ENCODE results near the gene CHD9.

DNA sequence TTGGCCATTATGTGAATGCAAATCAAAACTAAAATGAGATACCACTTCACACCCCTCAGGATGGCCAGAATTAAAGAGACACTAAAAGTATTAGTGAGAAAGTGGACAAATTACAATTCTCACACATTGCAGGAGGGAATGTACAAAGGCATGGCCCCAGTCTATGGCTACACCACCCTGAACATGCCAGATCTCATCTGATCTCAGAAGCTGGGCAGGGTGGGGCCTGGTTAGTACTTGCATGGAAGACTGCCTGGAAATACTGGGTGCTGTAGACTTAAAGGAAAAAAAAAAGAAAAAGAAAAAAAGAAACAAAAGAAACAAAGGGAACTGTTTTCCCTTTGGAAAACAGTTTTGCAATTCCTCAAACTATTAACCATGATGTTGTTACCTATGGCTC, 282.5 kb downstream of the CHD9 start:
- TF ChIP-seq, protein P1, sequence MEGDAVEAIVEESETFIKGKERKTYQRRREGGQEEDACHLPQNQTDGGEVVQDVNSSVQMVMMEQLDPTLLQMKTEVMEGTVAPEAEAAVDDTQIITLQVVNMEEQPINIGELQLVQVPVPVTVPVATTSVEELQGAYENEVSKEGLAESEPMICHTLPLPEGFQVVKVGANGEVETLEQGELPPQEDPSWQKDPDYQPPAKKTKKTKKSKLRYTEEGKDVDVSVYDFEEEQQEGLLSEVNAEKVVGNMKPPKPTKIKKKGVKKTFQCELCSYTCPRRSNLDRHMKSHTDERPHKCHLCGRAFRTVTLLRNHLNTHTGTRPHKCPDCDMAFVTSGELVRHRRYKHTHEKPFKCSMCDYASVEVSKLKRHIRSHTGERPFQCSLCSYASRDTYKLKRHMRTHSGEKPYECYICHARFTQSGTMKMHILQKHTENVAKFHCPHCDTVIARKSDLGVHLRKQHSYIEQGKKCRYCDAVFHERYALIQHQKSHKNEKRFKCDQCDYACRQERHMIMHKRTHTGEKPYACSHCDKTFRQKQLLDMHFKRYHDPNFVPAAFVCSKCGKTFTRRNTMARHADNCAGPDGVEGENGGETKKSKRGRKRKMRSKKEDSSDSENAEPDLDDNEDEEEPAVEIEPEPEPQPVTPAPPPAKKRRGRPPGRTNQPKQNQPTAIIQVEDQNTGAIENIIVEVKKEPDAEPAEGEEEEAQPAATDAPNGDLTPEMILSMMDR (IDR thresholded peaks at IDR 0.05; ENCODE audit: low read length): no peak
- no peak for TF ChIP-seq EZH2 (optimal IDR thresholded peaks at IDR 0.05; ENCODE audit: low read depth, low read length)

Data from MM.1S (cell line).